K562 (cell line): Measurements from ENCODE around the gene PCDH1. TPM values are rescaled to one million over a fixed set of nuclear protein-coding genes. Genes with fewer than 3 reads are reported as not detected.

Source experiments
- E2F5 ChIP-seq: sonication (generic); formaldehyde crosslinking; IDR thresholded peaks from 2 replicates; pipeline ENCODE4 v1.8.0; 2022; ENCODE audit warnings: mild to moderate bottlenecking, missing genetic modification reagents
- GABPA ChIP-seq: fragments of 200-800 bp; sonication (Bioruptor generic); conservative IDR thresholded peaks from 2 replicates; pipeline ENCODE4 v1.6.1; 2016; ENCODE audit warnings: low read depth, missing genetic modification characterization, missing compliant biosample characterization
- GABPB2 ChIP-seq: fragments of 250-450 bp; sonication (Bioruptor Pico); conservative IDR thresholded peaks from 2 replicates; pipeline ENCODE4 v1.5.1; 2021; ENCODE audit warnings: mild to moderate bottlenecking
- HBP1 ChIP-seq: fragments of 450-650 bp; formaldehyde crosslinking; IDR thresholded peaks from 2 replicates; pipeline ENCODE4 v1.4.0; 2022; ENCODE audit warnings: missing genetic modification characterization
- HDAC1 ChIP-seq, 2 experiments: fragments of 450-650 bp; IDR thresholded peaks; 2 replicates each; pipeline ENCODE4 v1.6.1; 2016 to 2017; ENCODE audit warnings: inconsistent platforms in 1 of 2, mild to moderate bottlenecking in 1 of 2, moderate library complexity in 1 of 2
- KLF10 ChIP-seq: fragments of 250-450 bp; sonication (Bioruptor Pico); IDR thresholded peaks from 2 replicates; pipeline ENCODE4 v1.6.1; 2021; ENCODE audit warnings: matching md5 sums
- MCM3 ChIP-seq: fragments of 450-650 bp; IDR thresholded peaks from 2 replicates; pipeline ENCODE4 v1.6.1; 2016
- MED1 ChIP-seq: sonication (generic); formaldehyde crosslinking; IDR thresholded peaks from 2 replicates; pipeline ENCODE4 v1.8.1; 2023; ENCODE audit warnings: missing genetic modification reagents, borderline replicate concordance
- NFIX ChIP-seq: fragments of 250-450 bp; sonication (Bioruptor Pico); IDR thresholded peaks from 2 replicates; pipeline ENCODE4 v1.4.0; 2020; ENCODE audit warnings: low read depth, mild to moderate bottlenecking, moderate library complexity
- NONO ChIP-seq, 2 experiments: fragments of 200-400 bp in 1 of 2; fragments of 450-650 bp in 1 of 2; formaldehyde crosslinking in 1 of 2; IDR thresholded peaks; 2 replicates each; pipeline ENCODE4 v1.6.1; 2017; ENCODE audit warnings: low read depth in 2 of 2, mild to moderate bottlenecking in 2 of 2, moderate library complexity in 2 of 2, low read length in 1 of 2
- NRF1 ChIP-seq, 2 experiments: fragments of 450-650 bp; IDR thresholded peaks in 1 of 2; conservative IDR thresholded peaks in 1 of 2; 2 replicates each; pipeline ENCODE4 v1.6.1; 2014; ENCODE audit warnings: mild to moderate bottlenecking in 2 of 2
- POLR3A ChIP-seq: IDR thresholded peaks from 2 replicates; pipeline ENCODE4 v1.6.1; 2011; ENCODE audit warnings: borderline replicate concordance, mild to moderate bottlenecking, moderate library complexity; ENCODE audit not compliant: insufficient read length, insufficient read depth; ENCODE audit errors: extremely low read depth
- SIX5 ChIP-seq, 2 experiments: IDR thresholded peaks; 2 replicates each; pipeline ENCODE4 v1.6.1; 2011; ENCODE audit warnings: low read length in 2 of 2, borderline replicate concordance in 1 of 2, low read depth in 1 of 2, mild to moderate bottlenecking in 1 of 2, moderate library complexity in 1 of 2; ENCODE audit not compliant: insufficient read depth in 1 of 2
- ZBTB1 ChIP-seq: sonication (generic); formaldehyde crosslinking; IDR thresholded peaks from 2 replicates; pipeline ENCODE4 v1.8.1; 2023; ENCODE audit warnings: missing genetic modification reagents, low read depth, mild to moderate bottlenecking, borderline replicate concordance
- ZC3H4 ChIP-seq: sonication (generic); formaldehyde crosslinking; IDR thresholded peaks from 2 replicates; pipeline ENCODE4 v1.9.0; 2021; ENCODE audit warnings: missing genetic modification reagents, borderline replicate concordance
- ZNF23 ChIP-seq: fragments of 250-450 bp; sonication (Bioruptor Pico); IDR thresholded peaks from 2 replicates; pipeline ENCODE4 v1.4.0; 2020; ENCODE audit warnings: mild to moderate bottlenecking
- ZNF263 ChIP-seq: sonication (generic); formaldehyde crosslinking; IDR thresholded peaks from 2 replicates; pipeline ENCODE4 v1.8.0; 2022; ENCODE audit warnings: mild to moderate bottlenecking, missing genetic modification reagents, borderline replicate concordance
- ZNF75A ChIP-seq: fragments of 450-650 bp; formaldehyde crosslinking; IDR thresholded peaks from 2 replicates; pipeline ENCODE4 v1.4.0; 2020; ENCODE audit warnings: mild to moderate bottlenecking
- polyA plus RNA-seq, 8 experiments: library from polyadenylated mRNA; depleted of rRNA in 4 of 8; stranded (reverse) in 5 of 8; unstranded in 3 of 8; fragments of >200 nt; fragmentation: Nextera tagmentation in 2 of 8; fragmentation: Illumina TruSeq in 1 of 8; extraction: Ambion mirVana in 2 of 8; extraction: Trizol in 1 of 8; gene quantifications; 2 replicates each; pipeline versions ENCODE4 v1.2.1 to v1.2.3, GENCODE V29; 2011 to 2014; ENCODE audit warnings: inconsistent platforms in 1 of 8, missing spikeins in 1 of 8
- total RNA-seq, 7 experiments: library from RNA; depleted of rRNA in 6 of 7; stranded (reverse); fragments of >200 nt in 6 of 7; fragmentation: Illumina TruSeq in 2 of 7; extraction: Trizol in 2 of 7; gene quantifications; 2 replicates each; pipeline versions ENCODE4 v1.2.1 to v1.2.3, GENCODE V29; 2011 to 2021; ENCODE audit warnings: low replicate concordance in 1 of 7
- TF ChIP-seq, protein P1 (sequence below), 2 experiments: IDR thresholded peaks; 2 replicates each; pipeline ENCODE4 v1.6.1; 2012; ENCODE audit warnings: improper control_type of control experiment in 2 of 2, low read depth in 2 of 2, low read length in 2 of 2, borderline replicate concordance in 1 of 2
- TF ChIP-seq, protein P2 (sequence below): fragments of 250-450 bp; sonication (Bioruptor Pico); IDR thresholded peaks from 2 replicates; pipeline ENCODE4 v1.5.0; 2020; ENCODE audit warnings: mild to moderate bottlenecking
- TF ChIP-seq, protein P3 (sequence below): fragments of 450-650 bp; formaldehyde crosslinking; IDR thresholded peaks from 2 replicates; pipeline ENCODE4 v1.4.0; 2022; ENCODE audit warnings: mild to moderate bottlenecking, moderate library complexity

The PCDH1 gene
- total and polyA plus RNA-seq, 9 of the 15 experiments (the other 6 are each of a cell fraction or from before 2014, with no cell fraction given) = 0.11 to 3.6 (median 1.9) TPM; not detected in 1

DNA sequence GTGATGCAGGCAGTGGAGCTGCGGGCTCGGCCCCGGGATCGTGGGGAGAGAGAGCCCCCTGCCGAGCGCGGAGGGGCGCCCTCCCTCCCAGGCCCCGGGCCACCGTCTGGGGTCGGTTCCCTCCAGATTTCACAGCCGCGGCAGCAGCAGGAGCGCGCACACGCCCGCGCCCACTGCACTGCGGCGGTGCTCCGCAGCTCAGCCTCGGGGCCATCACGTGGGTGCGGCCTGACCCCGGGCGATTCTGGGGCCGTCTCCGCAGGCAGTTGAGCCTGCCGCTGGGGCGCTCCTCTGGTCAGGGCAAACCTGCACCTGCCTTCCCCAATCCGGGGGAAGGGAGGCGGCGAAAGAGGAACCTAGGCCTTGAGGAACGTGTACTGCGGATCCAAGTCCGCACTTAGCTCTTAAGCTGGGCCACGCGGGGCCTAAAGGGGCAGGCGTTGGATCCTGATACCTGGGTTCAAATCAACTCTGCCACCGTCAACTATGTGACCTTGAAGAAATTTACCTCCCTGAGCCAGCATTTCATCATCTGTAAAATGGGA lies 36.1 kb upstream of the PCDH1 start (continued):
- TF ChIP-seq NRF1 (conservative IDR thresholded peaks at IDR 0.05 in 1 of 2, IDR thresholded peaks at IDR 0.05 in 1 of 2) (peak; percentile 73 to 78), NONO (IDR thresholded peaks at IDR 0.05; ENCODE audit: low read depth in 2 of 2, low read length in 1 of 2) (peak in 1 of 2 experiments; percentile 26; a peak in 1 of 4 replicates), ZC3H4 (CRISPR knock-in tag) (no peak), HDAC1 (IDR thresholded peaks at IDR 0.05) (peak in 1 of 2 experiments; percentile 52; a peak in 1 of 4 replicates), GABPB2 (CRISPR knock-in tag) (no peak), KLF10 (no peak), NFIX (CRISPR knock-in tag) (no peak), ZNF23 (no peak), SIX5 (IDR thresholded peaks at IDR 0.05; ENCODE audit: borderline replicate concordance in 1 of 2, insufficient read depth in 1 of 2, low read depth in 1 of 2, low read length in 2 of 2) (no peak), POLR3A (no peak), ZBTB1 (CRISPR knock-in tag) (peak; percentile 58; the same call in 1 of the 2 replicates), E2F5 (CRISPR knock-in tag) (no peak), GABPA (tag) (no peak), MCM3 (no peak), ZNF75A (CRISPR knock-in tag) (no peak), ZNF263 (peak; percentile 22; the same call in 1 of the 2 replicates), MED1 (CRISPR knock-in tag) (no peak), HBP1 (CRISPR knock-in tag) (no peak)
- TF ChIP-seq, protein P1, sequence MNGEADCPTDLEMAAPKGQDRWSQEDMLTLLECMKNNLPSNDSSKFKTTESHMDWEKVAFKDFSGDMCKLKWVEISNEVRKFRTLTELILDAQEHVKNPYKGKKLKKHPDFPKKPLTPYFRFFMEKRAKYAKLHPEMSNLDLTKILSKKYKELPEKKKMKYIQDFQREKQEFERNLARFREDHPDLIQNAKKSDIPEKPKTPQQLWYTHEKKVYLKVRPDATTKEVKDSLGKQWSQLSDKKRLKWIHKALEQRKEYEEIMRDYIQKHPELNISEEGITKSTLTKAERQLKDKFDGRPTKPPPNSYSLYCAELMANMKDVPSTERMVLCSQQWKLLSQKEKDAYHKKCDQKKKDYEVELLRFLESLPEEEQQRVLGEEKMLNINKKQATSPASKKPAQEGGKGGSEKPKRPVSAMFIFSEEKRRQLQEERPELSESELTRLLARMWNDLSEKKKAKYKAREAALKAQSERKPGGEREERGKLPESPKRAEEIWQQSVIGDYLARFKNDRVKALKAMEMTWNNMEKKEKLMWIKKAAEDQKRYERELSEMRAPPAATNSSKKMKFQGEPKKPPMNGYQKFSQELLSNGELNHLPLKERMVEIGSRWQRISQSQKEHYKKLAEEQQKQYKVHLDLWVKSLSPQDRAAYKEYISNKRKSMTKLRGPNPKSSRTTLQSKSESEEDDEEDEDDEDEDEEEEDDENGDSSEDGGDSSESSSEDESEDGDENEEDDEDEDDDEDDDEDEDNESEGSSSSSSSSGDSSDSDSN (IDR thresholded peaks at IDR 0.05; ENCODE audit: borderline replicate concordance in 1 of 2, low read depth in 2 of 2, low read length in 2 of 2) = peak; percentile 88 to 91; a peak in 3 of 4 replicates
- TF ChIP-seq, protein P2, sequence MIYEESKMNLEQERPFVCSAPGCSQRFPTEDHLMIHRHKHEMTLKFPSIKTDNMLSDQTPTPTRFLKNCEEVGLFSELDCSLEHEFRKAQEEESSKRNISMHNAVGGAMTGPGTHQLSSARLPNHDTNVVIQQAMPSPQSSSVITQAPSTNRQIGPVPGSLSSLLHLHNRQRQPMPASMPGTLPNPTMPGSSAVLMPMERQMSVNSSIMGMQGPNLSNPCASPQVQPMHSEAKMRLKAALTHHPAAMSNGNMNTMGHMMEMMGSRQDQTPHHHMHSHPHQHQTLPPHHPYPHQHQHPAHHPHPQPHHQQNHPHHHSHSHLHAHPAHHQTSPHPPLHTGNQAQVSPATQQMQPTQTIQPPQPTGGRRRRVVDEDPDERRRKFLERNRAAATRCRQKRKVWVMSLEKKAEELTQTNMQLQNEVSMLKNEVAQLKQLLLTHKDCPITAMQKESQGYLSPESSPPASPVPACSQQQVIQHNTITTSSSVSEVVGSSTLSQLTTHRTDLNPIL (CRISPR knock-in tag) = no peak
- TF ChIP-seq, protein P3, sequence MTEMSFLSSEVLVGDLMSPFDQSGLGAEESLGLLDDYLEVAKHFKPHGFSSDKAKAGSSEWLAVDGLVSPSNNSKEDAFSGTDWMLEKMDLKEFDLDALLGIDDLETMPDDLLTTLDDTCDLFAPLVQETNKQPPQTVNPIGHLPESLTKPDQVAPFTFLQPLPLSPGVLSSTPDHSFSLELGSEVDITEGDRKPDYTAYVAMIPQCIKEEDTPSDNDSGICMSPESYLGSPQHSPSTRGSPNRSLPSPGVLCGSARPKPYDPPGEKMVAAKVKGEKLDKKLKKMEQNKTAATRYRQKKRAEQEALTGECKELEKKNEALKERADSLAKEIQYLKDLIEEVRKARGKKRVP (CRISPR knock-in tag) = no peak
